ENCODE data around the gene UBE3D.

GRCh38 chr6:83072726-83073125 lies 7.1 kb upstream of the UBE3D start:
- TF ChIP-seq POLR2A (IDR thresholded peaks at IDR 0.05) (no peak), CTCF (IDR thresholded peaks at IDR 0.05) (no peak), POLR2AphosphoS5 (IDR thresholded peaks at IDR 0.05) (no peak), EP300 (IDR thresholded peaks at IDR 0.05) (no peak)

All from sigmoid colon (tissue), 4 donors.